ENCODE results near the gene SHKBP1. TPM values are rescaled to one million over a fixed set of nuclear protein-coding genes. Genes with fewer than 3 reads are reported as not detected.
A peak's percentile ranks its signal among the peaks of the same experiment; 100 is the strongest.

Gene SHKBP1
- total and polyA plus RNA-seq, 3 experiments from 2014 or later, result 103 to 159 (median 104) TPM

- no peak for DNase-seq
- Histone ChIP-seq H3K4me1 (ENCODE audit: insufficient read depth, low read length) (no peaks in the 10 kb centered on the region), H3K27ac (ENCODE audit: low read depth, low read length) (no peak overlapping the region), H3K4me3 (ENCODE audit: low read length) (no peak overlapping the region), H3K27me3 (ENCODE audit: insufficient read depth, low read length, poor library complexity, severe bottlenecking) (no peaks in the 10 kb centered on the region), H3K36me3 (ENCODE audit: insufficient read depth, low read length) (no peaks in the 10 kb centered on the region), H3K9me3 (ENCODE audit: low read length) (no peaks in the 10 kb centered on the region)
- no peaks in the 10 kb centered on the region for H3K9me3 Mint-ChIP-seq
- H3K27ac Mint-ChIP-seq, result peak overlapping the region in 1 of 8 donors; percentile 36
- peaks cover 0 to 8% (median 5%) of the 10 kb centered on the region in 3 donors for H3K4me1 Mint-ChIP-seq
- H3K4me3 Mint-ChIP-seq, result no peak overlapping the region
- CTCF ChIA-PET, result interaction anchor here (0.6 to 1.5 kb wide), 3 partner anchors 25 to 325 kb away, joined by 3 to 6 read pairs (median 3); no protein-coding TSS in a partner anchor
- peaks cover 5 to 25% (median 10%) of the 10 kb centered on the region in 3 donors for H3K36me3 Mint-ChIP-seq
- peaks cover 2 to 4% of the 10 kb centered on the region in 2 donors for H3K27me3 Mint-ChIP-seq
- POLR2A ChIA-PET, result no interaction called here
These were observed 54.0 kb downstream of the SHKBP1 start for GRCh38 chr19:40630571-40631160.

DNA sequence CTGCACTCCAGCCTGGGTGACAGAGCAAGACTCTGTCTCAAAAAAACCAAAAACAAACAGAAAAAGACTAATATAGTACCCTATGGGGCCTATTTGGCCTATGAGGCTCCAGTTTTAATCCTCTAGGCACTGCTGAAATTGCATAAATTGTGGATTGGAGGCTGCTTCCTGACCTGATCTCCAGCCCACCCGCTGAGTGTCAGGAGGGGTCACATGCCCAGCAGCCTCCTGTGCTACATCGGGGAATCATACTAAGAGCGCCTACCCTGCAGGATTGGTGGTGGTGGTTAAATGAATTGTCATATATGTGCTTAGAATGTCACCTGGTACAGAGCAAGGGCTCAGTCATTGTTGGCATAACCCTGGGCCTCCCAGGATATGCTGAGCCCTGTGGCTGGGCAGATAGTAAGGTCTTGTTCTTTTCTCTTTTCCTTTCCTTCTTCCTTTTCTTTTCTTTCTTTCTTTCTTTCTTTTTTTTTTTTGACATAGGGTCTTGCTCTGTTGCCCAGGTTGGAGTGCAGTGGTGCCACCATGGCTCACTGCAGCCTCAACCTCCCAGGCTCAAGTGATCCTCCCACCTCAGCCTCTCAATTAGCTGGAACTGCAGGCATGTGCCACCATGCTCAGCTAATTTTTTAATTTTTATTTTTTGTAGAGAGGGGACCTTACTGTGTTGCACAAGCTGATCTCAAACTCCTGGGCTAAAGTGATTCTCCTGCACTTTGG, 55.8 kb downstream of the SHKBP1 start:
- ChIA-PET CTCF (interaction anchor here (0.8 to 5.8 kb wide), 3 partner anchors 29 to 491 kb away, joined by 3 to 98 read pairs (median 4); partner anchors contain the start of gene LTBP4), POLR2A (no interaction called here)
- H3K36me3 Mint-ChIP-seq, result peaks cover 3 to 13% (median 5%) of the 10 kb centered on the region in 3 donors
- no peaks in the 10 kb centered on the region for H3K27me3 ChIP-seq (ENCODE audit: insufficient read depth, low read length, poor library complexity, severe bottlenecking)
- H3K4me1 Mint-ChIP-seq, result peaks cover 0 to 8% (median 5%) of the 10 kb centered on the region in 3 donors
- H3K27ac ChIP-seq (ENCODE audit: low read depth, low read length), result no peak overlapping the region
- peaks cover 2 to 6% of the 10 kb centered on the region in 2 donors for H3K27me3 Mint-ChIP-seq
- H3K9me3 Mint-ChIP-seq, result no peaks in the 10 kb centered on the region
- no peaks in the 10 kb centered on the region for H3K9me3 ChIP-seq (ENCODE audit: low read length)
- no peak overlapping the region for H3K4me3 Mint-ChIP-seq
- H3K27ac Mint-ChIP-seq, result peak overlapping the region in 1 of 8 donors; percentile 36
- DNase-seq, result peak in 1 of 5 donors; percentile 7
- no peaks in the 10 kb centered on the region for H3K4me1 ChIP-seq (ENCODE audit: insufficient read depth, low read length)
- no peak overlapping the region for H3K4me3 ChIP-seq (ENCODE audit: low read length)
- no peaks in the 10 kb centered on the region for H3K36me3 ChIP-seq (ENCODE audit: insufficient read depth, low read length)

DNA sequence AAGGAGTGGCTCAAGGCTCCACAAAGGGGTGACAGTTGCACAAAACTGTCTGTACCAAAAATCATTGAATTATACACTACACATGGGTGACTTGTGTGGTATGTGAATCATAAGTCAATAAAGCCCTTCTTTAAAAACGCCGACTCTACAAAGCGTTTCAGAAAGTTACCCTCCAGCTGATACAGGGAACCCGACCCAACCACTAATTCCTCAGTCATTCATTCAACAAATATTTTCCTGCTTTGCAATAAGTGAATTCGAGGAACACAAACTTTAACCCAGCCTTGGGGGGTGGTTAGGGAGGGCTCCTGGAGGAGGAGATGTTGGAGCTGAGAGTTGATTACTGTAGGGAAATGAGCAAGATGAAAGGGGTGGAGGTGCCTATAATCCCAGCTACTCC, 56.5 kb downstream of the SHKBP1 start:
- ChIA-PET POLR2A (no interaction called here), CTCF (interaction anchor here (0.8 to 5.8 kb wide), 5 partner anchors 8 to 492 kb away, joined by 3 to 98 read pairs (median 13); partner anchors contain the start of genes BLVRB and LTBP4)
- Histone ChIP-seq H3K9me3 (ENCODE audit: low read length) (no peaks in the 10 kb centered on the region), H3K4me1 (ENCODE audit: insufficient read depth, low read length) (no peaks in the 10 kb centered on the region), H3K27me3 (ENCODE audit: insufficient read depth, low read length, poor library complexity, severe bottlenecking) (no peaks in the 10 kb centered on the region), H3K36me3 (ENCODE audit: insufficient read depth, low read length) (no peaks in the 10 kb centered on the region), H3K27ac (ENCODE audit: low read depth, low read length) (no peak overlapping the region), H3K4me3 (ENCODE audit: low read length) (no peak overlapping the region)
- Mint-ChIP-seq H3K9me3 (no peaks in the 10 kb centered on the region), H3K27ac (no peak overlapping the region), H3K27me3 (peaks cover 2 to 6% of the 10 kb centered on the region in 2 donors), H3K4me3 (no peak overlapping the region), H3K36me3 (peaks cover 3 to 13% (median 5%) of the 10 kb centered on the region in 3 donors), H3K4me1 (peaks cover 0 to 8% (median 5%) of the 10 kb centered on the region in 3 donors)
- DNase-seq, result no peak

- Histone ChIP-seq H3K27ac (ENCODE audit: low read depth, low read length) (no peak overlapping the region), H3K27me3 (ENCODE audit: insufficient read depth, low read length, poor library complexity, severe bottlenecking) (no peaks in the 10 kb centered on the region), H3K9me3 (ENCODE audit: low read length) (no peaks in the 10 kb centered on the region), H3K4me1 (ENCODE audit: insufficient read depth, low read length) (no peaks in the 10 kb centered on the region), H3K4me3 (ENCODE audit: low read length) (no peak overlapping the region), H3K36me3 (ENCODE audit: insufficient read depth, low read length) (no peaks in the 10 kb centered on the region)
- H3K9me3 Mint-ChIP-seq, result no peaks in the 10 kb centered on the region
- POLR2A ChIA-PET, result no interaction called here
- no peaks in the 10 kb centered on the region for H3K36me3 Mint-ChIP-seq
- H3K4me1 Mint-ChIP-seq, result peaks cover 0 to 13% (median 5%) of the 10 kb centered on the region in 3 donors
- no peak overlapping the region for H3K4me3 Mint-ChIP-seq
- CTCF ChIA-PET, result no interaction called here
- peak overlapping the region in 1 of 8 donors; percentile 33 for H3K27ac Mint-ChIP-seq
- DNase-seq, result no peak
- peaks cover 8 to 15% of the 10 kb centered on the region in 2 donors for H3K27me3 Mint-ChIP-seq
These were observed 61.7 kb downstream of the SHKBP1 start for GRCh38 chr19:40638327-40638726.

GRCh38 chr19:40639638-40639982, 62.9 kb downstream of the SHKBP1 start:
- Histone ChIP-seq H3K36me3 (ENCODE audit: insufficient read depth, low read length) (no peaks in the 10 kb centered on the region), H3K27me3 (ENCODE audit: insufficient read depth, low read length, poor library complexity, severe bottlenecking) (no peaks in the 10 kb centered on the region), H3K4me1 (ENCODE audit: insufficient read depth, low read length) (no peaks in the 10 kb centered on the region), H3K27ac (ENCODE audit: low read depth, low read length) (no peak overlapping the region), H3K9me3 (ENCODE audit: low read length) (no peaks in the 10 kb centered on the region), H3K4me3 (ENCODE audit: low read length) (no peak overlapping the region)
- ChIA-PET POLR2A (no interaction called here), CTCF (no interaction called here)
- no peak for DNase-seq
- H3K9me3 Mint-ChIP-seq, result no peaks in the 10 kb centered on the region
- no peak overlapping the region for H3K27ac Mint-ChIP-seq
- peaks cover 8 to 15% of the 10 kb centered on the region in 2 donors for H3K27me3 Mint-ChIP-seq
- H3K4me3 Mint-ChIP-seq, result no peak overlapping the region
- no peaks in the 10 kb centered on the region for H3K36me3 Mint-ChIP-seq
- H3K4me1 Mint-ChIP-seq, result peaks cover 0 to 6% (median under 1%) of the 10 kb centered on the region in 3 donors

GRCh38 chr19:40640744-40641143, 64.1 kb downstream of the SHKBP1 start:
- Mint-ChIP-seq H3K36me3 (peaks cover 0 to 1% (median 0%) of the 10 kb centered on the region in 3 donors), H3K27ac (no peak overlapping the region), H3K9me3 (no peaks in the 10 kb centered on the region), H3K27me3 (peaks cover 10 to 12% of the 10 kb centered on the region in 2 donors), H3K4me3 (no peak overlapping the region), H3K4me1 (peaks cover 0 to 5% (median 0%) of the 10 kb centered on the region in 3 donors)
- no peak for DNase-seq
- H3K4me3 ChIP-seq (ENCODE audit: low read length), result no peak overlapping the region
- no peaks in the 10 kb centered on the region for H3K36me3 ChIP-seq (ENCODE audit: insufficient read depth, low read length)
- no peaks in the 10 kb centered on the region for H3K9me3 ChIP-seq (ENCODE audit: low read length)
- CTCF ChIA-PET, result no interaction called here
- POLR2A ChIA-PET, result no interaction called here
- H3K27me3 ChIP-seq (ENCODE audit: insufficient read depth, low read length, poor library complexity, severe bottlenecking), result no peaks in the 10 kb centered on the region
- no peaks in the 10 kb centered on the region for H3K4me1 ChIP-seq (ENCODE audit: insufficient read depth, low read length)
- no peak overlapping the region for H3K27ac ChIP-seq (ENCODE audit: low read depth, low read length)

Other genes starting within 250 kb of the SHKBP1 start
- gene C19orf47, start 228.5 kb upstream of the SHKBP1 start, total RNA-seq, result 10 to 100 TPM; 25.4 to 29.5 TPM
- gene C19orf47, start 228.5 kb upstream of the SHKBP1 start, polyA plus RNA-seq, result 9.5 TPM
- gene PLD3, start 228.2 kb upstream of the SHKBP1 start, total RNA-seq, result 10 to 100 TPM; 48.2 to 53.0 TPM
- gene PLD3, start 228.2 kb upstream of the SHKBP1 start, polyA plus RNA-seq, result 73.6 TPM
- gene HIPK4, start 186.7 kb upstream of the SHKBP1 start, total RNA-seq, result not detected
- not detected for gene HIPK4, start 186.7 kb upstream of the SHKBP1 start, polyA plus RNA-seq
- gene PRX, start 163.5 kb upstream of the SHKBP1 start, total RNA-seq, result 1 to 10 TPM; 1.4 to 1.6 TPM
- gene PRX, start 163.5 kb upstream of the SHKBP1 start, polyA plus RNA-seq, result 0.29 TPM
- gene SERTAD1, start 150.9 kb upstream of the SHKBP1 start, total RNA-seq, result 10 to 100 TPM; 15.9 to 17.8 TPM
- 13.0 TPM for gene SERTAD1, start 150.9 kb upstream of the SHKBP1 start, polyA plus RNA-seq
- 1 to 10 TPM; 7.0 to 8.5 TPM for gene SERTAD3, start 132.5 kb upstream of the SHKBP1 start, total RNA-seq
- 9.5 TPM for gene SERTAD3, start 132.5 kb upstream of the SHKBP1 start, polyA plus RNA-seq
- 10 to 100 TPM; 17.4 to 18.9 TPM for gene BLVRB, start 111.1 kb upstream of the SHKBP1 start, total RNA-seq
- gene BLVRB, start 111.1 kb upstream of the SHKBP1 start, polyA plus RNA-seq, result 22.8 TPM
- gene SPTBN4, start 109.9 kb upstream of the SHKBP1 start, total RNA-seq, result 1 to 10 TPM in 1 of 2 experiments, under 1 TPM in 1; 0.49 to 1.2 TPM
- gene SPTBN4, start 109.9 kb upstream of the SHKBP1 start, polyA plus RNA-seq, result not detected
- gene LTBP4, start 24.5 kb downstream of the SHKBP1 start, total RNA-seq, result 100 to 1,000 TPM; 103 to 111 TPM
- 40.0 TPM for gene LTBP4, start 24.5 kb downstream of the SHKBP1 start, polyA plus RNA-seq
- 10 to 100 TPM; 13.6 to 13.7 TPM for gene NUMBL, start 113.8 kb downstream of the SHKBP1 start, total RNA-seq
- gene NUMBL, start 113.8 kb downstream of the SHKBP1 start, polyA plus RNA-seq, result 1.1 TPM
- 10 to 100 TPM; 20.6 to 25.7 TPM for gene COQ8B, start 140.0 kb downstream of the SHKBP1 start, total RNA-seq
- gene COQ8B, start 140.0 kb downstream of the SHKBP1 start, polyA plus RNA-seq, result 17.3 TPM
- 1 to 10 TPM; 5.5 to 5.7 TPM for gene ITPKC, start 140.2 kb downstream of the SHKBP1 start, total RNA-seq
- gene ITPKC, start 140.2 kb downstream of the SHKBP1 start, polyA plus RNA-seq, result 8.9 TPM
- 10 to 100 TPM; 10.3 to 10.6 TPM for gene ACTMAP, start 173.6 kb downstream of the SHKBP1 start, total RNA-seq
- gene ACTMAP, start 173.6 kb downstream of the SHKBP1 start, polyA plus RNA-seq, result 2.9 TPM
- 100 to 1,000 TPM; 202 TPM for gene SNRPA, start 174.3 kb downstream of the SHKBP1 start, total RNA-seq
- gene SNRPA, start 174.3 kb downstream of the SHKBP1 start, polyA plus RNA-seq, result 89.5 TPM
- gene MIA, start 198.6 kb downstream of the SHKBP1 start, total RNA-seq, result 1 to 10 TPM in 1 of 2 experiments, under 1 TPM in 1; 0.89 to 1.1 TPM
- not detected for gene MIA, start 198.6 kb downstream of the SHKBP1 start, polyA plus RNA-seq
- gene RAB4B, start 201.4 kb downstream of the SHKBP1 start, total RNA-seq, result 10 to 100 TPM; 24.2 to 27.2 TPM
- gene RAB4B, start 201.4 kb downstream of the SHKBP1 start, polyA plus RNA-seq, result 95.2 TPM
- 100 to 1,000 TPM; 101 to 103 TPM for gene EGLN2, start 222.3 kb downstream of the SHKBP1 start, total RNA-seq
- gene EGLN2, start 222.3 kb downstream of the SHKBP1 start, polyA plus RNA-seq, result 174 TPM